Ovary (tissue), 9 donors: ENCODE results near the gene NXT1. TPM values are rescaled to one million over a fixed set of nuclear protein-coding genes. Genes with fewer than 3 reads are reported as not detected.
"Not testable (repeated sequence)": the region's sequence is repeated elsewhere in the genome, so short reads cannot be mapped to it uniquely, and the experiment has no call there.

Experiments
- DNase-seq, 5 donors: peaks; one replicate each; pipeline ENCODE4 v3.0.0-alpha.2; 2019 to 2020
- H3K27ac ChIP-seq, 2 donors: fragments of 200-600 bp; one replicate each; pipeline versions ENCODE4 v1.5.1 to v1.8.0; 2019 to 2022
- H3K27me3 ChIP-seq: fragments of 200-600 bp; one replicate; pipeline ENCODE4 v1.8.0; 2022
- H3K36me3 ChIP-seq: fragments of 200-600 bp; sonication (generic); one replicate; pipeline ENCODE4 v1.5.1; 2019
- H3K4me1 ChIP-seq: one replicate; pipeline ENCODE4 v1.8.1; 2013; ENCODE audit warnings: mild to moderate bottlenecking, moderate library complexity; ENCODE audit not compliant: insufficient read depth
- H3K4me3 ChIP-seq: fragments of 200-600 bp; sonication (generic); one replicate; pipeline ENCODE4 v1.5.1; 2017
- H3K9me3 ChIP-seq, 2 donors: fragments of 200-600 bp in 1 of 2; sonication (generic) in 1 of 2; one replicate each; pipeline versions ENCODE4 v1.5.1 to v1.8.1; 2013 to 2019; ENCODE audit warnings: mild to moderate bottlenecking in 1 of 2, moderate library complexity in 1 of 2
- EP300 ChIP-seq: sonication (generic); formaldehyde crosslinking; IDR thresholded peaks from one replicate; pipeline ENCODE4 v1.6.1; 2017; ENCODE audit warnings: antibody characterized with exemption
- POLR2A ChIP-seq: fragments of 450-650 bp; IDR thresholded peaks from one replicate; pipeline ENCODE4 v1.6.1; 2017; ENCODE audit warnings: antibody characterized with exemption, mild to moderate bottlenecking, moderate library complexity
- WGBS, 3 donors: extraction: QIAGEN DNeasy Blood & Tissue Kit in 1 of 3; methylation state at CpG; one replicate each; pipeline versions ENCODE4 v1.1.5 to v1.1.7; 2013 to 2017; 5-methylcytosine and 5-hydroxymethylcytosine counted together
- intact Hi-C, 4 donors: fragments of 100-400 bp; cut with DNase I; formaldehyde crosslinking; loops; one replicate each; pipeline versions ENCODE4 v1.11.0 to v1.15.1; 2022 to 2023
- polyA plus RNA-seq, 2 donors: library from polyadenylated mRNA; stranded (reverse); fragments of 200-250 nt in 1 of 2; fragments of 350-450 nt in 1 of 2; fragmentation: Illumina TruSeq in 1 of 2; extraction: RNeasy Lipid Tissue Mini Kit (QIAGEN cat#74804) in 1 of 2; gene quantifications; one replicate each; pipeline ENCODE4 v1.2.3, GENCODE V29; 2013 to 2014
- total RNA-seq, 7 donors: library from RNA; depleted of rRNA in 2 of 7; stranded (reverse); fragments of >200 nt in 2 of 7; fragmentation: NEBNext Ultra II Directional in 3 of 7; extraction: Animal tissue kit (Norgen Biotek cat#: 25700) in 3 of 7; gene quantifications; one replicate each; pipeline versions ENCODE4 v1.1.0 to v1.2.4, GENCODE V29; 2016 to 2023
- TF ChIP-seq, protein P1 (sequence below), 3 donors: fragments of 450-650 bp in 2 of 3; fragments of 200-600 bp in 1 of 3; IDR thresholded peaks; one replicate each; pipeline versions ENCODE4 v1.5.1 to v1.8.0; 2016 to 2022; ENCODE audit warnings: antibody characterized with exemption in 3 of 3, mild to moderate bottlenecking in 1 of 3
- donor health status: DM: no; HTN: no; CAD: no; lungs with moderate emphysema.
- donor health status: DM: no; HTN: no; CAD: no.
- donor health status: Bipolar disorder and iron deficiency.
- donor health status: DM: yes; HTN: yes; CAD: no.
- donor health status: DM: no; HTN: no; CAD: no.
- donor health status: DM: yes; HTN: yes; CAD: no.

Gene NXT1
- total and polyA plus RNA-seq, 9 donors, result 19.2 to 44.6 (median 28.3) TPM

DNA sequence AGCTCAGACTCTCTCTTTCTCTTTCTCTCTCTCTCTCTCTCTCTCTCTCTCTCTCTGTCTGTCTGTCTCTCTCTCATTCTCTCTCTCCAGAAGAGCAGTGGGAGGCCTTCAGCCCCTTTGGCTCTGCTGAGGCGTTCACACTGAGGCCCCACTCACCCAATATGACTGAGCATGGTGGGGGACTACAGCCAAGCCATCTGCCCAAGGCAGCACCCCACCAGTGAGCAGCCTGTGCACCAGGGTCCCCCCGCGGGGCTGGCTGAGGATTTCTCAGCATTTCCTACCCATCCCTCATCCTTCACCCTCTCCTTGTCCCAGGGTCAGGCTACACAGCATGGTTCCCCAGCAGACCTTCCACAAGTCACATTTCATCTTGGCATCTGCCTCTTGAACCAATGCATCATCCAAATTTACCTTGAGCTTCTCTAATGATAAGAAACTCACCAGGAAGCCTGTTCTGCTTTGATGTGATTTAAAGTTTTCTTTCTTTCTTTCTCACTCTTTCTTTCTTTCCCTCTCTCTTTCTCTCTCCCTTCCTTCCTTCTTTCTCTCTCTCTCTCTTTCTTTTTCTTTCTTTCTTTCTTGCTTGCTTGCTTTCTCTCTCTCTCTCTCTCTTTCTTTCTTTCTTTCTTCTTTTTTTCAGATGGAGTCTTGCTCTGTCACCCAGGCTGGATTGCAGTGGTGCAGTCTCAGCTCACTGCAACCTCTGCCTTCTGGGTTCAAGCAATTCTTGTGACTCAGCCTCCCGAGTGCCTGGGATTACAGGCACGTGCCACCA is 47.1 kb upstream of the NXT1 start:
- Histone ChIP-seq H3K4me3 (no peak overlapping the region), H3K36me3 (no peaks in the 10 kb centered on the region), H3K27me3 (no peaks in the 10 kb centered on the region), H3K27ac (no peak overlapping the region), H3K9me3 (no peaks in the 10 kb centered on the region), H3K4me1 (no peaks in the 10 kb centered on the region)
- intact Hi-C loops, result no loop called here
- TF ChIP-seq POLR2A (no peak), EP300 (no peak)
- TF ChIP-seq, protein P1, sequence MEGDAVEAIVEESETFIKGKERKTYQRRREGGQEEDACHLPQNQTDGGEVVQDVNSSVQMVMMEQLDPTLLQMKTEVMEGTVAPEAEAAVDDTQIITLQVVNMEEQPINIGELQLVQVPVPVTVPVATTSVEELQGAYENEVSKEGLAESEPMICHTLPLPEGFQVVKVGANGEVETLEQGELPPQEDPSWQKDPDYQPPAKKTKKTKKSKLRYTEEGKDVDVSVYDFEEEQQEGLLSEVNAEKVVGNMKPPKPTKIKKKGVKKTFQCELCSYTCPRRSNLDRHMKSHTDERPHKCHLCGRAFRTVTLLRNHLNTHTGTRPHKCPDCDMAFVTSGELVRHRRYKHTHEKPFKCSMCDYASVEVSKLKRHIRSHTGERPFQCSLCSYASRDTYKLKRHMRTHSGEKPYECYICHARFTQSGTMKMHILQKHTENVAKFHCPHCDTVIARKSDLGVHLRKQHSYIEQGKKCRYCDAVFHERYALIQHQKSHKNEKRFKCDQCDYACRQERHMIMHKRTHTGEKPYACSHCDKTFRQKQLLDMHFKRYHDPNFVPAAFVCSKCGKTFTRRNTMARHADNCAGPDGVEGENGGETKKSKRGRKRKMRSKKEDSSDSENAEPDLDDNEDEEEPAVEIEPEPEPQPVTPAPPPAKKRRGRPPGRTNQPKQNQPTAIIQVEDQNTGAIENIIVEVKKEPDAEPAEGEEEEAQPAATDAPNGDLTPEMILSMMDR (IDR thresholded peaks at IDR 0.05), result no peak
- no peak for DNase-seq
- WGBS, 3 donors, result 73 to 84% (median 77%) methylated on average over 5 of the region's 5 CpGs

DNA sequence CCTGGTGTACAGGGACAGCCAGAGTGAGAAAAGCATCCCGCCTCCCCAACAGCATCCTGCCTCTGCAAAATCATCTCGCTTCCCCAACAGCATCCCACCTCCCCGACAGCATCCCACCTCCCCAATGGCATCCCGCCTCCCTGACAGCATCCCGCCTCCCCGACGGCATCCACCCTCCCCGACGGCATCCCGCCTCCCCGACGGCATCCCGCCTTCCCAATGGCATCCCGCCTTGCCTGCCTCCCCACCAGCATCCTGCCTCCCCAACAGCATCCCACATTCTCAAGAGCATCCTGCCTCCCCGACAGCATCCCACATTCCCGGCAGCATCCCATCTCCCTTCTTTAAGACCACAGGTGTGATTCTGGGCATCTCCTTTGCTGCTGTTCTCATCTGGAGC is 46.0 kb upstream of the NXT1 start:
- H3K9me3 ChIP-seq, result no peaks in the 10 kb centered on the region
- H3K4me3 ChIP-seq, result no peak overlapping the region
- no peak overlapping the region for H3K27ac ChIP-seq
- 79 to 87% (median 84%) methylated on average over 16 of the region's 16 CpGs for WGBS, 3 donors
- DNase-seq, result no peak
- H3K4me1 ChIP-seq, result no peaks in the 10 kb centered on the region
- no peaks in the 10 kb centered on the region for H3K27me3 ChIP-seq
- no peak for TF ChIP-seq POLR2A
- no peak for TF ChIP-seq EP300
- TF ChIP-seq, protein P1 (IDR thresholded peaks at IDR 0.05), result no peak
- intact Hi-C loops, result no loop called here
- no peaks in the 10 kb centered on the region for H3K36me3 ChIP-seq

DNA sequence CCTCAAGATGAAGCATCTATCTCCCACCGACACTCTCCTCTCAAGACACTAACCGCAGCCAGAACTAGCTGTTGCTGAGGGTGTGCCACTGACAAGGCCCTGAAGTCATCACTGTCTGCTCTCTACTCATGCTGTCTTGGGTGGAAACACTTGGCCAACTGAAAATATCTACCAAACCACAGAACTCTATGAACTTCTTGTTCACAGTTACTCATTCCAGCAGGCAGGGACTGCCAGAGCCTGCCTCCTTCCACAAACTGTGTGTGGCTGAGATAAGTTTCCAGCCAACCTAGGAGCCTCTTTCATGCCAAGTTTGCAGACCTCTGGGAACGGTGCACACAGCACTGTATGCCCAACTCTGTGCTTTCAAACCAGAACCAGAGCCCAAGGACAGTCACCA is 45.5 kb upstream of the NXT1 start:
- no peaks in the 10 kb centered on the region for H3K36me3 ChIP-seq
- H3K9me3 ChIP-seq, result no peaks in the 10 kb centered on the region
- H3K27me3 ChIP-seq, result no peaks in the 10 kb centered on the region
- H3K4me3 ChIP-seq, result no peak overlapping the region
- 41 to 66% (median 48%) methylated on average over 3 of the region's 3 CpGs for WGBS, 3 donors
- TF ChIP-seq EP300 (no peak), POLR2A (no peak)
- TF ChIP-seq, protein P1 (IDR thresholded peaks at IDR 0.05), result no peak
- intact Hi-C loops, result no loop called here
- H3K27ac ChIP-seq, result no peak overlapping the region
- no peak for DNase-seq
- H3K4me1 ChIP-seq, result no peaks in the 10 kb centered on the region

DNA sequence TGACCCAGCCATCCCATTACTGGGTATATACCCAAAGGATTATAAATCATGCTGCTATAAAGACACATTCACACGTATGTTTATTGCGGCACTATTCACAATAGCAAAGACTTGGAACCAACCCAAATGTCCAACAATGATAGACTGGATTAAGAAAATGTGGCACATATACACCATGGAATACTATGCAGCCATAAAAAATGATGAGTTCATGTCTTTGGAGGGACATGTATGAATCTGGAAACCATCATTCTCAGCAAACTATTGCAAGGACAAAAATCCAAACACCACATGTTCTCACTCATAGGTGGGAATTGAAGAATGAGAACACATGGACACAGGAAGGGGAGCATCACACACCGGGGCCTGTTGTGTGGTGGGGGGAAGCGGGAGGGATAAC is 43.2 kb upstream of the NXT1 start:
- H3K27ac ChIP-seq, H3K36me3 ChIP-seq, intact Hi-C loops, H3K4me3 ChIP-seq, H3K9me3 ChIP-seq, H3K27me3 ChIP-seq, DNase-seq, H3K4me1 ChIP-seq: not testable (repeated sequence)
- WGBS, 3 donors, result 96 to 98% (median 97%) methylated on average over 2 to 4 of the region's 4 CpGs

DNA sequence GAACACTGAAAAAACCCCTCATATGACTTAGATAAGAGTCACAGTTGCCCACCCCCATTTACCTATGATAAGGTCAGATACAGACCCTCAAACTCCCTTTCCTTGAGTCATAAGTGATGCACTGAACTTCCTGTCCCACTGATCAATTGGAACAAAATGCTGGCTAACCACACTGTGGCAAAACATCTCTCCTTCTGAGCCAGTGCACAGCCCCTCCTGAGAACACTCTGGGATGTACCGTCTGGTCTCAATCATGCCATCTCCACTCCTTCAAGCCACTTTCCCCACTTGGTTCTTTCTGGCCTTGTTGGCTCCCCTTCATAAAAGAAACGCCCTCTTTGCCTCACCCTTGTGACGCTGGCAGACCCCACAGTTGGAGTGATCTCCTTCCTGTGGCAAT is 42.6 kb upstream of the NXT1 start:
- H3K9me3 ChIP-seq, result no peaks in the 10 kb centered on the region
- H3K27ac ChIP-seq, result no peak overlapping the region
- H3K4me1 ChIP-seq, result no peaks in the 10 kb centered on the region
- 81 to 93% (median 83%) methylated on average over 3 of the region's 3 CpGs for WGBS, 3 donors
- intact Hi-C loops, result no loop called here
- H3K36me3 ChIP-seq, result no peaks in the 10 kb centered on the region
- H3K27me3 ChIP-seq, result no peaks in the 10 kb centered on the region
- TF ChIP-seq POLR2A, result no peak
- no peak for TF ChIP-seq EP300
- TF ChIP-seq, protein P1 (IDR thresholded peaks at IDR 0.05), result no peak
- DNase-seq, result no peak
- no peak overlapping the region for H3K4me3 ChIP-seq
